Epithelial cell of esophagus (primary cell): ENCODE measurements around the gene SH3BP5.

Source experiments
- DNase-seq: peaks from one replicate; pipeline ENCODE4 v3.0.0; 2010; ENCODE audit warnings: low read depth
- H3K4me3 ChIP-seq: 2 replicates; pipeline ENCODE4 v1.5.1; 2011; ENCODE audit warnings: mild to moderate bottlenecking, low read length, control low read depth
- CTCF ChIP-seq: IDR thresholded peaks from 2 replicates; pipeline ENCODE4 v1.5.1; 2011; ENCODE audit warnings: low read depth, mild to moderate bottlenecking, low read length, control low read depth, inconsistent platforms; ENCODE audit not compliant: insufficient read depth; ENCODE audit errors: missing control alignments

The SH3BP5 gene

DNA sequence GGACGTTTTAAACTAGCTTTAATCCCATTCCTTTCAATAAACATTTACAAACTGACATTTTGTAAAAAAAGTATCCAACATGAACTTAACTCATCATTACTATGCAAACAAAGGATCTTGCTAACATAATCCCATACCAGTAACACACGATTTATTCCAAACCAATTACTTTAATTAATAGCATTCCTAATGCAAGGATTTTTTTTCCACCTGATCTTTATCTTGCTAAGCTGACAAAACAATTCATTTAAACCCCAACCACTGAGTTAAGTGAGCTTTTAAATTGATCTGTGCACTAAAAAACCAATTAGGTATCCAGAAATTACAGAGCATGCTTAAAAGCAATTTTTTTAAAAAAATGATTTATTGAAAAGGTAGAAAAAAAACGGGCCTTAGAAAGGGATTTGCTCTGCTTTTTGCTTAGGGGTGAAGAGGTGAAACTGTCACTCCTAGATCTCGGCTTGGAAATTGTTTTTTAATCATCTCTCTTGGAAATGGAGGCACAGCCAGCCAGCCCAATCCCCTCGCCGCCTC, 1.2 kb downstream of the SH3BP5 start:
- H3K4me3 ChIP-seq, result peak overlapping the region; percentile 75
- TF ChIP-seq CTCF, result no peak
- DNase-seq, result no peak

DNA sequence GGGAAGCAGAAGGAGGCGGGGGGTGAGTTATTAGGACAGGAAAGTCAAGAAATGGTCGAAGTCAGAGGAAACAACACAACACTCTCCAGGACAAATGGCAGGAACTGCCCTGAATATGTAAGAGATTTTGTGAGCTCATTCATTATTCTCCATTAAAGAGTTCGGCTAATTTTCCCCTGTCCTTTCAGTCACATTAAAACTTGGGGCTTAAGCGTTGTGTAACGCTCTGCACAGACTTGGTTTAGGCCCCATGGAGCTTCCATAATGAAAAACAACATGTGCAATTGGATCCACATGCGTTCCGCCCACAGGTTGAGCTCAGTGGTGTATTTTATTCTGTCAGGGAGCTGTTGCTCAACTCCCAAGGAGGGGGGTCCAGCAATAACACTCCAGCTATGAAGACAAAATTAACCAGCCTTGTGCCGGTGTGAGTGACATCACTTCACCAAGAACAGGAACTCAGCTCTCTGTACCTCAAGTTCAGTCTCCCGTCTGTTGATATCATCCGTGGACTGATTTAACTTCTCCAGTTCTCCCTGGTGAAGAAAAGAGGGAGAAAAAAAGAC, 2.3 kb downstream of the SH3BP5 start:
- no peak overlapping the region for H3K4me3 ChIP-seq
- TF ChIP-seq CTCF, result no peak
- no peak for DNase-seq

DNA sequence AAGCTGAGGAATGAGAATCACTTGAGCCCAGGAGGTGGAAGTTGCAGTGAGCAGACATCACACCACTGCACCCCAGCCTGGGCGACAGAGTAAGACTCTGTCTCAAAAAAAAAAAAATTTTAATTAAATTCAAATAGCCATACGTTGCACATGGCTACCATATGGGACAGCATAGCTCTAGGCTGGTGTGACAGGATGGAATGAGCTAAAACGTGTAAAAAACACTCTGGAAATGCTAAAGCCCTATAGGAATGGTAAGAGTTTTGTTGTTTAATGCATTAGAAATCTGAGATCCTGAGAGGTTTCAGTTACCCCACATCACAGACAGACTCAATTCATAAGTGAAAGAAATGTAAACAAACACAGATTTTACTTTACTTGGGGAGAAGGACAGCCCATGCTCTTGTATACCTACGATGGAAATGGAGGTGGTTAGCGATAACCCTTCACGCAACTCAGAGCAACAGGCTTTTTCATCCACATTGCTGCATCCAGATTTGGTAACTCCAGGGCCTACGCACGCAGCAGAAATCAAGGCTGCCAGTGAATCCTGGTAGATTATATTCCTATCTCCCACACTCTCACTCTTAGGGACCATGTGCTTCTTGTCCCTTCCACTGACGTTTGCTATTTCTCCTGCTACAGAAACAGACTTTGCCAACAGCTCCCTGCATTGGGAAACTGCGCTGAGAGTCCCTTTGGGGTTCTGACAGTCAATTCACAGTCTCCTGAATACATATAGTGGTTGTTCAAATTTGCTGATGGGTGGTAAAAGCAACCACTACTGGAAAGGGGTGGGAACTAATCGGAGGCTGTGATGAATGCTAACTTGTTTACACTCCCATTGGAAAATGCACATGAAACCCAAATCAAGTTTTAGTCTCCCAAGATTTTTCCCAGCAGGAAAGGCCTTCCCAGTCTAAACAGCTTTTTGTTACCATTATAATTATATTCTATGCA, 3.1 kb downstream of the SH3BP5 start:
- DNase-seq, result no peak
- no peak for TF ChIP-seq CTCF
- no peak overlapping the region for H3K4me3 ChIP-seq

DNA sequence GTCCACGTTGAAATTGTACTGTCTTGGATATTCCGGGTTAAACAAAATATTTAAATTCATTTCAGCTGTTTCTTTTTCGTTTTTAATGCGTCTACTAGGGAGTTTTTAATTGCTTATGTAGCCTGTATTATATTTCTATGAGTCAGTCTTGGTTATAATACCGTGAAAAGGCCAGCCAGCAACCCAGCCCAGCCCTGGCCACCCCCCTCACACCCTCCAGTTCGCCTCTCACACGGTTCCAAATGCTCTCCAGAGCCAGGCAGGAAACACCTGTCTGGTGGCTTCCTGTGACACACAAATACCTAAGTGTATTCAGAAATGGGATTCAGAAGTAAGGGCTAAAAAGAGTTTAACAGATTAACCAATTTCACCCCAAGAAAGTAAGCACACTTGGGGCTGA, 4.4 kb downstream of the SH3BP5 start:
- TF ChIP-seq CTCF, result no peak
- DNase-seq, result peak; percentile 55
- no peak overlapping the region for H3K4me3 ChIP-seq

DNA sequence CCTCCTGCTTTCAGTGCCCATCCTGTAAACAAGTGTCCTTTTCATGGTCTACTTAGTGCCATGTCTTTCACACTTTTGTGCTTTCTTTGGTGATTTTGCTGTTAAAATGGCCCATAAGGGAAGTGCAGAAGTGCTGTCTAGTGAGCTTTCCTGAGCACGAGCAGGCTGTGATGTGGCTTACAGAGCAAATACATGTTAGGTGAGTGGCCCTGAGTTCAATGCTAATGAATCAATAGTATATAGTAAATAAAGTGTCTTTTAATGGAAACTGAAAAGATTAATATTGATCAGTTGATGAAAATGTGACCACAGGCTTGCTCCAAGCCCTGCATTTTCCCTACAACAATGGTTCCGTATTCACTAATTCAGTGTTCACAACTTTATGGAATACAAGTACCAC, 5.7 kb downstream of the SH3BP5 start:
- no peak for DNase-seq
- TF ChIP-seq CTCF, result no peak
- no peak overlapping the region for H3K4me3 ChIP-seq

DNA sequence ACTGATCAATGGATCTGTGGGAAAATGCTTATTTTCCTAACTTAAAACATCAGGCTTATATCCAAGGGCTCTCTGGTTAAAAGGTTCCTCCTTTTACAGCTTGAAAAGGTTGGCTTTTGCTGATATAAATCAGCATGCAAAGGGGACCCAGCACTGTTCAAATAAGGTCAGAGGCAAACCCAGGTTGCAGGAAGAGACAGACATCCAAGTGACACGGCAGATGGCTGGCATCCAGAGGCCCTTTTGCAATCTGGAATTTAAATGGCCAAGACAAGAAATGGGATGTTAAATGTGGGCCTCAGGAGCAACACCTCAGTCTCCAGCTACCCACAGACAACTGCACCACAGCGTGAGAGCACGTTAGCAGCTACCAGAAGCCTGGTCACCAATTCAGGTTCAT, 6.3 kb downstream of the SH3BP5 start:
- DNase-seq, result no peak
- no peak overlapping the region for H3K4me3 ChIP-seq
- no peak for TF ChIP-seq CTCF
